Brain microvascular endothelial cell (primary cell): ENCODE data around the gene CIROP.

Source experiments
- DNase-seq: peaks from one replicate; pipeline ENCODE4 v3.0.0-alpha.2; 2020
- H3K27ac ChIP-seq: fragments of 250-450 bp; sonication (Bioruptor Pico); 2 replicates; pipeline ENCODE4 v1.5.1; 2020; ENCODE audit warnings: mild to moderate bottlenecking, moderate library complexity
- H3K27me3 ChIP-seq: fragments of 250-450 bp; sonication (Bioruptor Pico); replicated peaks from 2 replicates; pipeline ENCODE4 v1.5.1; 2020; ENCODE audit warnings: mild to moderate bottlenecking
- H3K36me3 ChIP-seq: fragments of 250-450 bp; sonication (Bioruptor Pico); replicated peaks from 2 replicates; pipeline ENCODE4 v1.5.1; 2020; ENCODE audit warnings: mild to moderate bottlenecking
- H3K4me3 ChIP-seq: 2 replicates; pipeline ENCODE4 v1.5.1; 2011; ENCODE audit warnings: low read depth, mild to moderate bottlenecking, control low read depth, low read length, moderate library complexity
- CTCF ChIP-seq: IDR thresholded peaks from 2 replicates; pipeline ENCODE4 v1.5.1; 2011; ENCODE audit warnings: low read depth, mild to moderate bottlenecking, moderate library complexity, low read length, control low read depth, inconsistent platforms; ENCODE audit errors: missing control alignments
- in situ Hi-C: cut with HindIII; loops from 2 replicates; pipeline ENCODE4 v1.10.0; 2017; ENCODE audit warnings: low sequenced_read_pairs, low pct_ligation_motif_present

Gene CIROP

GRCh38 chr14:23141706-23142444, 37.1 kb upstream of the CIROP start:
- no peak for TF ChIP-seq CTCF
- Histone ChIP-seq H3K27me3 (peaks cover 5% of the 10 kb centered on the region), H3K36me3 (no peaks in the 10 kb centered on the region), H3K4me3 (no peak overlapping the region), H3K27ac (no peak overlapping the region)
- DNase-seq, result peak; percentile 4
- in situ Hi-C loops, result no loop called here

GRCh38 chr14:23140371-23140770, 35.6 kb upstream of the CIROP start:
- in situ Hi-C loops, result no loop called here
- Histone ChIP-seq H3K4me3 (no peak overlapping the region), H3K27ac (no peak overlapping the region), H3K36me3 (no peaks in the 10 kb centered on the region), H3K27me3 (peaks cover 5% of the 10 kb centered on the region)
- no peak for TF ChIP-seq CTCF
- no peak for DNase-seq

GRCh38 chr14:23139874-23140273, 35.1 kb upstream of the CIROP start:
- Histone ChIP-seq H3K36me3 (no peaks in the 10 kb centered on the region), H3K4me3 (no peak overlapping the region), H3K27me3 (peaks cover 5% of the 10 kb centered on the region), H3K27ac (no peak overlapping the region)
- in situ Hi-C loops, result no loop called here
- TF ChIP-seq CTCF, result no peak
- no peak for DNase-seq

GRCh38 chr14:23137813-23138535, 33.2 kb upstream of the CIROP start:
- in situ Hi-C loops, result no loop called here

GRCh38 chr14:23137192-23137812, 32.5 kb upstream of the CIROP start:
- Histone ChIP-seq H3K27ac (no peak overlapping the region), H3K27me3 (peaks cover under 1% of the 10 kb centered on the region), H3K36me3 (no peaks in the 10 kb centered on the region), H3K4me3 (no peak overlapping the region)
- in situ Hi-C loops, result no loop called here
- DNase-seq, result no peak
- no peak for TF ChIP-seq CTCF

More at GRCh38 chr14:23137813-23138535, 33.2 kb upstream of the CIROP start:
- Histone ChIP-seq H3K4me3 (no peak overlapping the region), H3K27ac (no peak overlapping the region), H3K27me3 (peaks cover 2% of the 10 kb centered on the region), H3K36me3 (no peaks in the 10 kb centered on the region)
- no peak for DNase-seq
- TF ChIP-seq CTCF, result no peak
